Gastroesophageal sphincter (tissue), 4 donors: Measurements from ENCODE around the gene CLCN3. TPM values are rescaled to one million over a fixed set of nuclear protein-coding genes. Genes with fewer than 3 reads are reported as not detected.

Experiments used
- ATAC-seq: fragments of 150-250 bp; one replicate; pipeline ENCODE4 v1.9.1; 2016; ENCODE audit warnings: mild to moderate bottlenecking, moderate library complexity
- H3K27ac ChIP-seq, 4 donors: fragments of 200-600 bp; sonication (generic) in 3 of 4; 1 replicate in 3 of 4; 2 replicates in 1 of 4; pipeline ENCODE4 v1.5.1; 2016 to 2019
- H3K27me3 ChIP-seq: fragments of 200-600 bp; sonication (generic); one replicate; pipeline ENCODE4 v1.5.1; 2019
- H3K36me3 ChIP-seq, 2 donors: fragments of 200-600 bp; sonication (generic); one replicate each; pipeline ENCODE4 v1.5.1; 2019; ENCODE audit warnings: control low read depth in 1 of 2
- H3K4me1 ChIP-seq, 3 donors: fragments of 200-600 bp; sonication (generic); 1 replicate in 2 of 3; 2 replicates in 1 of 3; pipeline ENCODE4 v1.5.1; 2016 to 2019; ENCODE audit warnings: control low read depth in 2 of 3
- H3K4me3 ChIP-seq, 2 donors: fragments of 200-600 bp; sonication (generic); one replicate each; pipeline ENCODE4 v1.5.1; 2019; ENCODE audit warnings: mild to moderate bottlenecking in 1 of 2, moderate library complexity in 1 of 2
- H3K9me3 ChIP-seq, 3 donors: fragments of 200-600 bp; sonication (generic); one replicate each; pipeline ENCODE4 v1.5.1; 2017 to 2019; ENCODE audit warnings: control low read depth in 2 of 3
- CTCF ChIP-seq, 4 experiments: fragments of 200-600 bp in 2 of 4; fragments of 450-650 bp in 2 of 4; sonication (generic) in 1 of 4; IDR thresholded peaks; one replicate each; pipeline ENCODE4 v1.5.1; 2017 to 2019; ENCODE audit warnings: antibody characterized with exemption in 4 of 4, mild to moderate bottlenecking in 2 of 4, moderate library complexity in 2 of 4
- EP300 ChIP-seq: sonication (generic); formaldehyde crosslinking; IDR thresholded peaks from one replicate; pipeline ENCODE4 v1.6.1; 2017; ENCODE audit warnings: antibody characterized with exemption, mild to moderate bottlenecking
- POLR2A ChIP-seq, 2 donors: fragments of 450-650 bp; IDR thresholded peaks; one replicate each; pipeline ENCODE4 v1.6.1; 2017; ENCODE audit warnings: antibody characterized with exemption in 2 of 2, mild to moderate bottlenecking in 2 of 2, moderate library complexity in 1 of 2
- POLR2AphosphoS5 ChIP-seq: sonication (generic); formaldehyde crosslinking; IDR thresholded peaks from one replicate; pipeline ENCODE4 v1.6.1; 2017; ENCODE audit warnings: antibody characterized with exemption
- WGBS, 2 donors: methylation state at CpG; one replicate each; pipeline ENCODE4 v1.1.5; 2018; ENCODE audit warnings: low coverage in 1 of 2; 5-methylcytosine and 5-hydroxymethylcytosine counted together
- total RNA-seq, 4 donors: library from RNA; depleted of rRNA; stranded (reverse); fragments of >200 nt; gene quantifications; one replicate each; pipeline ENCODE4 v1.1.0, GENCODE V29; 2016

CLCN3 gene
- total RNA-seq, 4 donors from 2014 or later: 16.6 to 26.0 (median 22.6) TPM

- no peaks in the 10 kb centered on the region for H3K4me1 ChIP-seq
- WGBS, 2 donors: 96 to 100% methylated on average over 3 of the region's 3 CpGs
- H3K4me3 ChIP-seq: no peak overlapping the region
- peaks cover 0 to 63% of the 10 kb centered on the region in 2 donors for H3K36me3 ChIP-seq
- no peak overlapping the region for H3K27ac ChIP-seq
- H3K9me3 ChIP-seq: no peaks in the 10 kb centered on the region
- TF ChIP-seq POLR2AphosphoS5: no peak
- TF ChIP-seq EP300: no peak
- no peak for TF ChIP-seq CTCF (IDR thresholded peaks at IDR 0.05)
- TF ChIP-seq POLR2A (IDR thresholded peaks at IDR 0.05): no peak
- no peaks in the 10 kb centered on the region for H3K27me3 ChIP-seq
- no peak for ATAC-seq
Observed at GRCh38 chr4:169582706-169583105, 37.7 kb upstream of the CLCN3 start.

- H3K36me3 ChIP-seq: peaks cover 0 to 72% of the 10 kb centered on the region in 2 donors
- H3K27ac ChIP-seq: no peak overlapping the region
Observed at GRCh38 chr4:169583563-169583962, 36.8 kb upstream of the CLCN3 start.

GRCh38 chr4:169593050-169593560 is 27.3 kb upstream of the CLCN3 start:
- H3K36me3 ChIP-seq: peaks cover 0 to 63% of the 10 kb centered on the region in 2 donors

More at GRCh38 chr4:169583563-169583962, 36.8 kb upstream of the CLCN3 start:
- TF ChIP-seq POLR2A (IDR thresholded peaks at IDR 0.05) (no peak), POLR2AphosphoS5 (no peak), EP300 (no peak), CTCF (IDR thresholded peaks at IDR 0.05) (no peak)
- no peak overlapping the region for H3K4me3 ChIP-seq
- no peaks in the 10 kb centered on the region for H3K9me3 ChIP-seq
- no peaks in the 10 kb centered on the region for H3K4me1 ChIP-seq
- ATAC-seq: no peak
- no peaks in the 10 kb centered on the region for H3K27me3 ChIP-seq
- WGBS, 2 donors: 46 to 74% methylated on average over 2 of the region's 2 CpGs

GRCh38 chr4:169594560-169595195 is 25.7 kb upstream of the CLCN3 start:
- Histone ChIP-seq H3K9me3 (no peaks in the 10 kb centered on the region), H3K4me3 (no peak overlapping the region), H3K36me3 (peaks cover 0 to 63% of the 10 kb centered on the region in 2 donors), H3K27me3 (no peaks in the 10 kb centered on the region), H3K27ac (no peak overlapping the region), H3K4me1 (no peaks in the 10 kb centered on the region)
- no peak for ATAC-seq
- no peak for TF ChIP-seq POLR2A (IDR thresholded peaks at IDR 0.05)
- TF ChIP-seq CTCF (IDR thresholded peaks at IDR 0.05): no peak
- no peak for TF ChIP-seq EP300
- TF ChIP-seq POLR2AphosphoS5: no peak

More at GRCh38 chr4:169593050-169593560, 27.3 kb upstream of the CLCN3 start:
- Histone ChIP-seq H3K4me3 (no peak overlapping the region), H3K27ac (no peak overlapping the region), H3K4me1 (no peaks in the 10 kb centered on the region), H3K9me3 (no peaks in the 10 kb centered on the region), H3K27me3 (no peaks in the 10 kb centered on the region)
- 85 to 100% methylated on average over 1 of the region's 1 CpG for WGBS, 2 donors
- TF ChIP-seq POLR2AphosphoS5: no peak
- no peak for TF ChIP-seq EP300
- TF ChIP-seq POLR2A (IDR thresholded peaks at IDR 0.05): no peak
- TF ChIP-seq CTCF (IDR thresholded peaks at IDR 0.05): no peak
- ATAC-seq: no peak

GRCh38 chr4:169601016-169601771 is 19.2 kb upstream of the CLCN3 start:
- TF ChIP-seq CTCF (IDR thresholded peaks at IDR 0.05) (no peak), EP300 (no peak), POLR2AphosphoS5 (no peak), POLR2A (IDR thresholded peaks at IDR 0.05) (no peak)
- Histone ChIP-seq H3K27me3 (no peaks in the 10 kb centered on the region), H3K9me3 (no peaks in the 10 kb centered on the region), H3K27ac (no peak overlapping the region), H3K4me3 (no peak overlapping the region), H3K36me3 (peaks cover 0 to 57% of the 10 kb centered on the region in 2 donors), H3K4me1 (peaks cover 0 to 12% (median 5%) of the 10 kb centered on the region in 3 donors)
- ATAC-seq: no peak
